Prostate gland (tissue), 2 donors: Measurements from ENCODE around the gene LBH. TPM values are rescaled to one million over a fixed set of nuclear protein-coding genes. Genes with fewer than 3 reads are reported as not detected.

ENCODE experiments used
- DNase-seq: peaks from one replicate; pipeline ENCODE4 v3.0.0-alpha.2; 2019; ENCODE audit warnings: low spot score
- H3K27ac ChIP-seq, 2 donors: fragments of 200-600 bp; sonication (generic); 2 replicates each; pipeline ENCODE4 v1.5.1; 2017 to 2019
- H3K27me3 ChIP-seq: fragments of 200-600 bp; sonication (generic); replicated peaks from 2 replicates; pipeline ENCODE4 v1.5.1; 2019; ENCODE audit not compliant: insufficient read depth
- H3K36me3 ChIP-seq, 2 donors: fragments of 200-600 bp; sonication (generic); 1 replicate in 1 of 2; 2 replicates in 1 of 2; pipeline versions ENCODE4 v1.5.1 to v1.8.1; 2017 to 2019
- H3K4me1 ChIP-seq: fragments of 200-600 bp; sonication (generic); replicated peaks from 2 replicates; pipeline ENCODE4 v1.5.1; 2019
- H3K4me3 ChIP-seq, 2 donors: fragments of 200-600 bp; sonication (generic); 2 replicates each; pipeline ENCODE4 v1.5.1; 2017 to 2019
- H3K9me3 ChIP-seq: fragments of 200-600 bp; sonication (generic); 2 replicates; pipeline ENCODE4 v1.5.1; 2017
- CTCF ChIP-seq, 4 experiments: fragments of 200-600 bp in 2 of 4; fragments of 450-650 bp in 2 of 4; sonication (generic) in 2 of 4; IDR thresholded peaks; 1 replicate in 3 of 4; 2 replicates in 1 of 4; pipeline ENCODE4 v1.5.1; 2016 to 2019; ENCODE audit warnings: antibody characterized with exemption in 4 of 4, mild to moderate bottlenecking in 2 of 4, moderate library complexity in 2 of 4
- POLR2A ChIP-seq: fragments of 450-650 bp; IDR thresholded peaks from one replicate; pipeline ENCODE4 v1.6.1; 2016; ENCODE audit warnings: antibody characterized with exemption, mild to moderate bottlenecking
- POLR2AphosphoS5 ChIP-seq: sonication (generic); formaldehyde crosslinking; IDR thresholded peaks from one replicate; pipeline ENCODE4 v1.6.1; 2017; ENCODE audit warnings: antibody characterized with exemption
- WGBS: methylation state at CpG from one replicate; pipeline ENCODE4 v1.1.5; 2018; 5-methylcytosine and 5-hydroxymethylcytosine counted together
- intact Hi-C: fragments of 100-400 bp; cut with DNase I; formaldehyde crosslinking; loops from one replicate; pipeline ENCODE4 v1.14.2; 2022
- total RNA-seq, 2 donors: library from RNA; depleted of rRNA; stranded (reverse); fragments of >200 nt; gene quantifications; one replicate each; pipeline ENCODE4 v1.1.0, GENCODE V29; 2016

LBH gene
- total RNA-seq, 2 donors from 2014 or later, result 33.3 to 41.8 TPM

GRCh38 chr2:30230497-30231211, 680 bp upstream of the LBH start:
- H3K4me3 ChIP-seq, result peak overlapping the region; percentile 66 to 70
- H3K9me3 ChIP-seq, result no peaks in the 10 kb centered on the region
- H3K4me1 ChIP-seq, result no peaks in the 10 kb centered on the region
- 7% methylated on average over 50 of the region's 50 CpGs for WGBS
- no peaks in the 10 kb centered on the region for H3K36me3 ChIP-seq
- H3K27ac ChIP-seq, result peak overlapping the region; percentile 78 to 80
- no peak for DNase-seq
- intact Hi-C loops, result loop anchor here (5.0 kb wide), 2 partner anchors 182 to 252 kb away; no protein-coding TSS in a partner anchor
- H3K27me3 ChIP-seq, result no peaks in the 10 kb centered on the region
- TF ChIP-seq CTCF (IDR thresholded peaks at IDR 0.05) (no peak), POLR2A (no peak), POLR2AphosphoS5 (no peak)

DNA sequence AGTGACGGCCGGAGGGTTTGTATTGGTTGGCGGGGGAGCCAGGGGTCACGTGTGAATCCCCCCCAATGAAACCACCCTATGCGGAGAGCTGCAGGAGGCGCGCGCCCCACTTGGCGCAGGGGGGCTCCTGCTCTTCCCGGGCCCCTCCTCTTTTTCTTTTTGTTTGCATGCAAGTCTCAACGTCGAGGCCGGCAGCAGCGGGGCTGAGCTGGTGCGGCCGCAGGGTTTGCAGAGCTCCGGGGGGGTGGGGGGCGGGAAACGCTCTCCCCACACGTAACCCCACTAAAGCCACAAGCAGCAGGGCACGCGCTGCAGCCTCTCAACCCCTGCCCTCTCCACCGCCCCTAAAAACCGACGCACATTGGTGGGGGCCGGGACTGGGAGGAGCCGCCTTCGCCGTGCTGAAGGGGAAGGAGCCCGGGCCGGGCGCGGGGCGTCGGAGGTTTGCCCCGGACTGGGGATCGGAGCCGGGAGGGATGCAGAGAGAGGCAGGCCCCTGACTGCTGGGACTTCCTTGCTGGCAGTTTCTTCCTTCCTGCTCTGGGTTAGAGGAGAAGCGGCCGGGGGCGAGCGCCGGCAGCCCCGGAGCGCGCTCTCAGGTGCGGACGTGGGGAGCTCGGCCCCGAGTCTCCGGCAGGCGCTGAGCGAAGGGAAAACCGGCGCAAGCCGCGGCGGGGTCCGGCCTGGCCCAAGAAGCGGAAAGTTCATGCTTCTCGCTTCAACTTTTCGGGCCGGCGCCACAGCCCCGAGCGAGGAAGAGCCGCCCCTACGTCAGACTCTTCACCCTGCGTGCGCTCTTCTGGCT, 864 bp downstream of the LBH start:
- peak; percentile 27 for DNase-seq
- Histone ChIP-seq H3K4me3 (peak overlapping the region; percentile 66 to 70), H3K27ac (peak overlapping the region; percentile 78 to 80), H3K36me3 (no peaks in the 10 kb centered on the region), H3K4me1 (no peaks in the 10 kb centered on the region), H3K9me3 (no peaks in the 10 kb centered on the region), H3K27me3 (no peaks in the 10 kb centered on the region)
- intact Hi-C loops, result loop anchor here (5.0 kb wide), 2 partner anchors 180 to 250 kb away; no protein-coding TSS in a partner anchor
- TF ChIP-seq CTCF (IDR thresholded peaks at IDR 0.05) (peak in 1 of 4 experiments; percentile 8), POLR2A (no peak), POLR2AphosphoS5 (peak; percentile 15)
- under 1% methylated on average over 60 of the region's 70 CpGs for WGBS

GRCh38 chr2:30232801-30233130, 1.4 kb downstream of the LBH start:
- Histone ChIP-seq H3K9me3 (no peaks in the 10 kb centered on the region), H3K27me3 (no peaks in the 10 kb centered on the region), H3K36me3 (no peaks in the 10 kb centered on the region), H3K4me3 (peak overlapping the region; percentile 66 to 70), H3K27ac (peak overlapping the region; percentile 78 to 80), H3K4me1 (no peaks in the 10 kb centered on the region)
- intact Hi-C loops, result loop anchor here (5.0 kb wide), 2 partner anchors 180 to 250 kb away; no protein-coding TSS in a partner anchor
- TF ChIP-seq POLR2A (no peak), POLR2AphosphoS5 (no peak), CTCF (IDR thresholded peaks at IDR 0.05) (no peak)
- no peak for DNase-seq
- WGBS, result 1% methylated on average over 8 of the region's 8 CpGs

- Histone ChIP-seq H3K27ac (peak overlapping the region in 1 of 2 donors; percentile 78), H3K27me3 (no peaks in the 10 kb centered on the region), H3K4me3 (peak overlapping the region; percentile 66 to 70), H3K9me3 (no peaks in the 10 kb centered on the region), H3K36me3 (no peaks in the 10 kb centered on the region), H3K4me1 (no peaks in the 10 kb centered on the region)
- no peak for TF ChIP-seq POLR2AphosphoS5
- no peak for TF ChIP-seq CTCF (IDR thresholded peaks at IDR 0.05)
- TF ChIP-seq POLR2A, result no peak
- no peak for DNase-seq
- intact Hi-C loops, result loop anchor here (5.0 kb wide), 2 partner anchors 179 to 249 kb away; no protein-coding TSS in a partner anchor
- WGBS, result 63% methylated on average over 4 of the region's 4 CpGs
Observed at GRCh38 chr2:30233271-30234009, 2.1 kb downstream of the LBH start.
